H1 (cell line): ENCODE data around the gene MAPK14.

Experiments
- HDAC6 ChIP-seq: IDR thresholded peaks from one replicate; pipeline ENCODE4 v1.7.1; 2012; ENCODE audit warnings: low read depth, mild to moderate bottlenecking, inconsistent platforms, low read length, moderate library complexity
- JUN ChIP-seq: IDR thresholded peaks from 2 replicates; pipeline ENCODE4 v1.6.1; 2011; ENCODE audit warnings: low read depth, mild to moderate bottlenecking, improper control_type of control experiment, low read length
- POLR2A ChIP-seq, 2 experiments: IDR thresholded peaks; 1 replicate in 1 of 2; 2 replicates in 1 of 2; pipeline ENCODE4 v1.6.1; 2011; ENCODE audit warnings: low read depth in 2 of 2, low read length in 2 of 2, mild to moderate bottlenecking in 2 of 2; ENCODE audit errors: control extremely low read depth in 1 of 2
- POLR2AphosphoS5 ChIP-seq: IDR thresholded peaks from 2 replicates; pipeline ENCODE4 v1.6.1; 2011; ENCODE audit warnings: low read depth, low read length
- RAD21 ChIP-seq, 2 experiments: IDR thresholded peaks in 1 of 2; conservative IDR thresholded peaks in 1 of 2; 2 replicates each; pipeline ENCODE4 v1.6.1; 2011; ENCODE audit warnings: low read depth in 2 of 2, low read length in 2 of 2, improper control_type of control experiment in 1 of 2, inconsistent platforms in 1 of 2, mild to moderate bottlenecking in 1 of 2, moderate library complexity in 1 of 2
- RFX5 ChIP-seq: IDR thresholded peaks from 2 replicates; pipeline ENCODE4 v1.6.1; 2011; ENCODE audit warnings: low read depth, low read length, improper control_type of control experiment, borderline replicate concordance
- SAP30 ChIP-seq: fragments of 300-600 bp; sonication (generic); IDR thresholded peaks from 2 replicates; pipeline ENCODE4 v1.7.1; 2012; ENCODE audit warnings: low read length, moderate library complexity, mild to moderate bottlenecking, inconsistent platforms; ENCODE audit not compliant: insufficient read depth, insufficient replicate concordance
- TF ChIP-seq, protein P1 (sequence below), 3 experiments: IDR thresholded peaks; 1 replicate in 2 of 3; 2 replicates in 1 of 3; pipeline versions ENCODE4 v1.5.1 to v1.6.1; 2011; ENCODE audit warnings: low read length in 3 of 3, mild to moderate bottlenecking in 3 of 3, inconsistent platforms in 2 of 3, low read depth in 1 of 3, moderate library complexity in 1 of 3; ENCODE audit not compliant: insufficient read depth in 1 of 3; ENCODE audit errors: control extremely low read depth in 1 of 3

DNA sequence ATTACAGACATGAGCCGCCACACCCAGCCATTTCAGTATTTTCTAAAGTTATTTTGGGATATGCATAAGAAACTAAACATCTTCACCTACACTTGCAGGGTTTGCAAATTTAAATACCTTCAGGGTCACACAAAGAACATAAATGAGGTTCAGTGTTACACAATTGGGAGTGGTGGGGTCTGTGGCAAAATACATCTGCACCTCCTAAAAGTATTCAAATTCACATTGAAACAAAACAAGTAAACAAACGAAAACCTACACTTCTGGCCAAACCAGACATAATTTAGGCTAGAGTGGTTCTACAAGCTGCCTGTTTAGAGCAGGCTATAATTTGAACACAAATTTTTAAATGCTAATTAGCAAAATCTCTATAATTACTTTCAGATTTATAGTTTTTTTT lies 34.6 kb downstream of the MAPK14 start:
- no peak for TF ChIP-seq POLR2AphosphoS5
- TF ChIP-seq, protein P1, sequence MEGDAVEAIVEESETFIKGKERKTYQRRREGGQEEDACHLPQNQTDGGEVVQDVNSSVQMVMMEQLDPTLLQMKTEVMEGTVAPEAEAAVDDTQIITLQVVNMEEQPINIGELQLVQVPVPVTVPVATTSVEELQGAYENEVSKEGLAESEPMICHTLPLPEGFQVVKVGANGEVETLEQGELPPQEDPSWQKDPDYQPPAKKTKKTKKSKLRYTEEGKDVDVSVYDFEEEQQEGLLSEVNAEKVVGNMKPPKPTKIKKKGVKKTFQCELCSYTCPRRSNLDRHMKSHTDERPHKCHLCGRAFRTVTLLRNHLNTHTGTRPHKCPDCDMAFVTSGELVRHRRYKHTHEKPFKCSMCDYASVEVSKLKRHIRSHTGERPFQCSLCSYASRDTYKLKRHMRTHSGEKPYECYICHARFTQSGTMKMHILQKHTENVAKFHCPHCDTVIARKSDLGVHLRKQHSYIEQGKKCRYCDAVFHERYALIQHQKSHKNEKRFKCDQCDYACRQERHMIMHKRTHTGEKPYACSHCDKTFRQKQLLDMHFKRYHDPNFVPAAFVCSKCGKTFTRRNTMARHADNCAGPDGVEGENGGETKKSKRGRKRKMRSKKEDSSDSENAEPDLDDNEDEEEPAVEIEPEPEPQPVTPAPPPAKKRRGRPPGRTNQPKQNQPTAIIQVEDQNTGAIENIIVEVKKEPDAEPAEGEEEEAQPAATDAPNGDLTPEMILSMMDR (IDR thresholded peaks at IDR 0.05; ENCODE audit: control extremely low read depth in 1 of 3, insufficient read depth in 1 of 3, low read depth in 1 of 3, low read length in 3 of 3), result no peak
- TF ChIP-seq SAP30, result no peak
- no peak for TF ChIP-seq POLR2A (IDR thresholded peaks at IDR 0.05; ENCODE audit: control extremely low read depth in 1 of 2, low read depth in 2 of 2, low read length in 2 of 2)
- no peak for TF ChIP-seq JUN
- TF ChIP-seq HDAC6, result no peak
- TF ChIP-seq RAD21 (IDR thresholded peaks at IDR 0.05 in 1 of 2, conservative IDR thresholded peaks at IDR 0.05 in 1 of 2; ENCODE audit: low read depth in 2 of 2, low read length in 2 of 2), result no peak
- TF ChIP-seq RFX5, result no peak
